HL-60/S4 treated with retinoic acid at 250 ng/mL for 4 days and 3 days (cell line): ENCODE data around the gene CPSF7.

Experiments used
- in situ Hi-C: fragments of 300-500 bp; cut with MboI; formaldehyde crosslinking; loops from 2 replicates; pipeline ENCODE4 v1.7.0; 2022; ENCODE audit warnings: low sequenced_read_pairs

CPSF7 gene

DNA sequence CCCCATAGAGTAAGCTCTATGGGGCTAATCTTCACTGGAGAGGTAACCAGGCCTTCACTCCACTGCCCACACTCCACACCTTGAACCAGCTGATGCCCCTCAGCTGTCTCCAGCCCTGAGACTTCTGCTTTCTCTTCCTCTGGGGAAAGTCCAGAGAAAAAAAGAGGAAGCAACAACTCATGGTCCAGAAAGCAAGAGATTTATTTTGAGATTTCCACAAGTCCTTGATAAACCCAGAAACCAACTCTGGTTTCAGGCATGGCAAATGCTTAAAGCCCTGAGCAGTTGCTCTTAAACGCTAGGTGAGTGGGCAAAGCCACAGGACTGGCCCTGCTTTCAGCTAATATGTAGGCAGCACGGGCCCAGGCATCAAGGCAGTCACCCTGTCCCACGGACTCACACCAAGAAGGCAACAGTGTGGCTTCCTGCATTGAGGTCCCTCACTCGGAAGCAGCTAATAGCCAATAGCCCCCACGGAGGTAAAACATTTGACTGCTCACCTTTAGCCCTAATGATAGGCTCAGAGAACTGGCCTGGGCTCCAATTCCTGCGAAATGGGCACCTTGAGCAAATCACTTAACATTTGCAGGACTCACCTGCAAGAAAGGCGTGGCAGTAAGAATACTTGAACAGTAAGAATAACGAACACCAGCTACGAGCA lies 72.4 kb downstream of the CPSF7 start:
- in situ Hi-C loops, result no loop called here

DNA sequence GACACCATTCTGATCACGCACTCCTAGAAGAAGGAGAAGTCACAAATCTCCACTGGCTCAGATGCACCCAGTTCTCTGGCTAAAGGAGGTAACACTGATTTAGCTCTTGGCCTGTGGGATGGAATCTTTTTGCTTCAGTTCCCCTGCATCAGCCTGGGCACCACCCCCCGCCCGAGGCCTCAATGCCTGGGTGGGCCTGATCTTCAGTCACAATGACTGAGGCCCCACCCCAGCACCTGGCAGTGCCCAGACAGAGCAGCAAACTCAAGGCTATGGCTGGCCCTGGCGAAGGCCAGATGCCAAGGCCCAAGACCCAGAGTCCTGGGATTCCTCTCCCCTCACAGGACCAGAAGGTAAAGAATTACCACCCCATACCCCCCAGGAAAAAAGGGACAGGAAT lies 73.1 kb downstream of the CPSF7 start:
- in situ Hi-C loops, result no loop called here

DNA sequence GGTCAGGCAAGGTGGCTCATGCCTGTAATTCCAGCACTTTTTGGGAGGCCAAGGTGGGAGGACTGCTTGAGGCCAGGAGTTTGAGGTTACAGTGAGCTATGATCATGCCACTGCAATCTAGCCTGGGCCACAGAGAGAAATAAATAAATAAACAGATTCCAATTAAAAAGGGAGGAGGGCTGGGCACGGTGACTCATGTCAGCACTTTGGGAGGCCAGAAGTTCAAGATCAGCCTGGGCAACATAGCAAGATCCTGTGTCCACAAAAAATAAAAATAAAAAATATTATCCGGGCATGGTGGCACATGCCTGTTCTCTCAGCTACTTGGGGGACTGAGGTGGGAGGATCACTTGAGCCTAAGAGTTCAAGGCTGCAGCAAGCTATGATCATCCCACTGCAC lies 75.6 kb downstream of the CPSF7 start:
- in situ Hi-C loops, result no loop called here

DNA sequence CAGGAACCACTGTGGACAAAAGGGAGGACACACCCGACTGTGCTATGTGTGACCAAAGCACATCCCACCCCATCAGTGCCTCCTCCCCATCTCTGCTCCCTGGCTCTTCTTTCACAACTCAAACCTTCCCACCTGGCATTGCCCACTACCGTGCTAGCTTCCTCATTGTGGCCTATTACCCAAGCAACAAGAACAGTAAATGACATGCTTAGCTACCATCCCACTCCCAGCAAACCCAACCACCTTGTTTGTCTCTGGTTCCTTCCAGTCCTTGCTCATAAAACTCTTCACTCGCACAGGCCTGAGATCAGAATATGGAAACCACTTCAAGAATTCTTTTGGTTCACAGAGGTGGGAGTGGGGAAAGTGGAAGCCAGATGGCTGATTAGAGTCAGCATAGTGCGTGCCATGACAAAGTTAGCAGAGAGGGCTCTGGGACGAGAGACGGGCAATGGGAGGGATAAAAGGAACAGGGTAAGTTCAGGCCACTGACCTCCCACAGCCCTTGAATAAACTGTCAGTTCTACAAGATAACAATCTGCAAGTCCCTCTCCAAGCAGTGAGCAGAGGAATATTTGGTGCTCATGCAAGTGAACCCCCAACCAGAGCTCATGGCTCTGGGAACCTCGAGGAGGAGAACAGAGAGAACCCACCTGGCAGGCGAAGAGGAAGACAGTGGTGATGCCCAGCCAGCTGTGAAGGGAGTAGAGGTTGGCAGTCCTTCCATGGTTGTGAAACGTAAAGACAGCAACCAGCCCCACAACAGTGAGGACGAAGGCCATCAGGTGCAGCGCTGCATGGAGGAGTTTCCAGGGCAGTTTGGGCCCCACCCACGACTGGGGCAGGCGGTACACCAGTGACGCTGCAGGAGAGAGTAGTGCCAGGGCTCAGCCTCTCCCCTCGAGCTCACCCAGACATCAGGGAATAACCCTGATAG lies 76.4 kb downstream of the CPSF7 start:
- in situ Hi-C loops, result no loop called here
